A673 (cell line): ENCODE results near the gene GRID1. TPM values are rescaled to one million over a fixed set of nuclear protein-coding genes. Genes with fewer than 3 reads are reported as not detected.

Source experiments
- BruUV-seq: library from RNA; stranded (reverse); fragments of 400-500 nt; replicated peaks from 2 replicates; lab custom pipeline; 2021; lab: Mats Ljungman, UMichigan
- CTCF ChIA-PET: fragments of 300-600 bp; sonication (Branson Sonifier 250); formaldehyde crosslinking; loops from one replicate; lab custom pipeline; 2022; ENCODE audit warnings: antibody characterized with exemption; lab: Charles Lee
- POLR2A ChIA-PET: fragments of 300-600 bp; sonication (Branson Sonifier 250); formaldehyde crosslinking; loops from one replicate; lab custom pipeline; 2022; ENCODE audit warnings: antibody characterized with exemption; ENCODE audit not compliant: low non-redundant PET; lab: Charles Lee
- DNase-seq: peaks from one replicate; pipeline ENCODE4 v3.0.0-alpha.2; 2015; ENCODE audit warnings: low spot score
- H3K27ac ChIP-seq: fragments of 200-600 bp; sonication (generic); 2 replicates; pipeline ENCODE4 v1.5.1; 2016; ENCODE audit warnings: mixed run types, low read depth, mild to moderate bottlenecking, mixed read lengths, antibody characterized with exemption, low read length; ENCODE audit not compliant: poor library complexity, severe bottlenecking
- H3K27me3 ChIP-seq: fragments of 200-600 bp; sonication (generic); replicated peaks from 2 replicates; pipeline ENCODE4 v1.6.1; 2017; ENCODE audit warnings: mixed run types, low read depth, mild to moderate bottlenecking, mixed read lengths, antibody characterized with exemption, low read length; ENCODE audit not compliant: insufficient read depth, poor library complexity
- H3K36me3 ChIP-seq: fragments of 200-600 bp; sonication (generic); 2 replicates; pipeline ENCODE4 v1.6.1; 2016; ENCODE audit warnings: mixed run types, mild to moderate bottlenecking, mixed read lengths, antibody characterized with exemption, low read length; ENCODE audit not compliant: insufficient read depth, poor library complexity, severe bottlenecking
- H3K4me1 ChIP-seq: fragments of 200-600 bp; sonication (generic); 2 replicates; pipeline ENCODE4 v1.6.1; 2017; ENCODE audit warnings: mixed run types, mild to moderate bottlenecking, mixed read lengths, antibody characterized with exemption, low read length; ENCODE audit not compliant: insufficient read depth, poor library complexity, severe bottlenecking
- H3K4me3 ChIP-seq: fragments of 200-600 bp; sonication (generic); 2 replicates; pipeline ENCODE4 v1.5.1; 2016; ENCODE audit warnings: low read depth, mixed run types, mild to moderate bottlenecking, mixed read lengths, low read length; ENCODE audit not compliant: poor library complexity, severe bottlenecking
- H3K9me3 ChIP-seq: fragments of 200-600 bp; sonication (generic); 2 replicates; pipeline ENCODE4 v1.6.1; 2016; ENCODE audit warnings: mixed run types, low read depth, mild to moderate bottlenecking, mixed read lengths, antibody characterized with exemption, low read length; ENCODE audit not compliant: poor library complexity, severe bottlenecking
- EZH2 ChIP-seq: fragments of 200-600 bp; sonication (generic); IDR thresholded peaks from 2 replicates; pipeline ENCODE4 v1.6.1; 2017; ENCODE audit warnings: borderline replicate concordance, low read depth, mild to moderate bottlenecking, mixed read lengths, antibody characterized with exemption, low read length; ENCODE audit not compliant: poor library complexity, severe bottlenecking
- intact Hi-C: fragments of 100-400 bp; cut with micrococcal nuclease; formaldehyde crosslinking; loops from one replicate; pipeline ENCODE4 v1.10.0; 2022; ENCODE audit not compliant: unreplicated experiment
- total RNA-seq: library from RNA; stranded (reverse); gene quantifications from 2 replicates; pipeline ENCODE4 v1.2.3, GENCODE V29; 2021
- TF ChIP-seq, protein P1 (sequence below): fragments of 300-800, 200-600 bp; sonication (generic); conservative IDR thresholded peaks from 2 replicates; pipeline ENCODE4 v1.5.1; 2017; ENCODE audit warnings: low read depth, mild to moderate bottlenecking, antibody characterized with exemption, low read length, moderate library complexity, mixed read lengths

The GRID1 gene
- total RNA-seq, 1 experiment from 2014 or later = not detected

- POLR2A ChIA-PET = no interaction called here
- intact Hi-C loops = no loop called here
Observed at GRCh38 chr10:86164174-86164774, 202.3 kb downstream of the GRID1 start.

DNA sequence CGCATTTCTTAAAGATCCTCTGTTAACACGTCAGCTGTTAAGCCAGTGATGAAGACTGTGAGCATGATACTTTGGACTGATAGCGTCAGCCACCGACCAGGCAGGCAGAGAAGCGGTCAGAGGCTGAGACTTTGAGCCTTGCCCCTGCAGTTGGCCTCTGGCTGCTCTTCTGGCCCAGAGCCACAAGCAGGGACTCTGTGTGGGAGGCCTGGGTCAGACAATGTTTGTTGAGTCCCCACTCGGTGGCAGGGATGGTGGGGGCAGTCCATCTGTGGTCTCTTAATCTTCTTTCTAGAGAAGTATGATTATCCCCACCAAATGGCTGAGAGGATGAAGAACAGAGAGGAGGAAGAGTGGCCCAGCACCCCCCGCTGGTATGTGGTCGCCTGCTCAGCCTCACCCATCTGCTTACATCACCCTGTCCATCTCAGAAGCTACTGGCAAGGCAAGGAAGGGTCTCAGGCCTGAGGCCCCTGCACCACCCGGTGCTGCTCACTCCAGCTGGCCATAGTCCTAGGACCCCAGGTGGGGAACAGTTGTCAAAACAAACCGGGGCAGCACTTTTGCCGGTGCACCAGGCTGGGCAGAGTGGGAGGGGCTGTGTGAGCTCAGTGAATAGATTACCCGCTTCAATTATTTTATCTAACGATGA is 202.9 kb downstream of the GRID1 start:
- ChIA-PET CTCF (no interaction called here), POLR2A (no interaction called here)

More at GRCh38 chr10:86164174-86164774, 202.3 kb downstream of the GRID1 start:
- DNase-seq = no peak
- TF ChIP-seq, protein P1, sequence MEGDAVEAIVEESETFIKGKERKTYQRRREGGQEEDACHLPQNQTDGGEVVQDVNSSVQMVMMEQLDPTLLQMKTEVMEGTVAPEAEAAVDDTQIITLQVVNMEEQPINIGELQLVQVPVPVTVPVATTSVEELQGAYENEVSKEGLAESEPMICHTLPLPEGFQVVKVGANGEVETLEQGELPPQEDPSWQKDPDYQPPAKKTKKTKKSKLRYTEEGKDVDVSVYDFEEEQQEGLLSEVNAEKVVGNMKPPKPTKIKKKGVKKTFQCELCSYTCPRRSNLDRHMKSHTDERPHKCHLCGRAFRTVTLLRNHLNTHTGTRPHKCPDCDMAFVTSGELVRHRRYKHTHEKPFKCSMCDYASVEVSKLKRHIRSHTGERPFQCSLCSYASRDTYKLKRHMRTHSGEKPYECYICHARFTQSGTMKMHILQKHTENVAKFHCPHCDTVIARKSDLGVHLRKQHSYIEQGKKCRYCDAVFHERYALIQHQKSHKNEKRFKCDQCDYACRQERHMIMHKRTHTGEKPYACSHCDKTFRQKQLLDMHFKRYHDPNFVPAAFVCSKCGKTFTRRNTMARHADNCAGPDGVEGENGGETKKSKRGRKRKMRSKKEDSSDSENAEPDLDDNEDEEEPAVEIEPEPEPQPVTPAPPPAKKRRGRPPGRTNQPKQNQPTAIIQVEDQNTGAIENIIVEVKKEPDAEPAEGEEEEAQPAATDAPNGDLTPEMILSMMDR = no peak
- TF ChIP-seq EZH2 = no peak
- no TSS peak for BruUV-seq
- CTCF ChIA-PET = interaction anchor here (0.6 kb wide), 1 partner anchor 416 kb away, joined by 3 read pairs; no protein-coding TSS in a partner anchor
- no peak overlapping the region for H3K27ac ChIP-seq
- H3K4me1 ChIP-seq = no peaks in the 10 kb centered on the region
- H3K4me3 ChIP-seq = no peak overlapping the region
- H3K27me3 ChIP-seq = no peaks in the 10 kb centered on the region
- H3K36me3 ChIP-seq = no peaks in the 10 kb centered on the region
- no peaks in the 10 kb centered on the region for H3K9me3 ChIP-seq

DNA sequence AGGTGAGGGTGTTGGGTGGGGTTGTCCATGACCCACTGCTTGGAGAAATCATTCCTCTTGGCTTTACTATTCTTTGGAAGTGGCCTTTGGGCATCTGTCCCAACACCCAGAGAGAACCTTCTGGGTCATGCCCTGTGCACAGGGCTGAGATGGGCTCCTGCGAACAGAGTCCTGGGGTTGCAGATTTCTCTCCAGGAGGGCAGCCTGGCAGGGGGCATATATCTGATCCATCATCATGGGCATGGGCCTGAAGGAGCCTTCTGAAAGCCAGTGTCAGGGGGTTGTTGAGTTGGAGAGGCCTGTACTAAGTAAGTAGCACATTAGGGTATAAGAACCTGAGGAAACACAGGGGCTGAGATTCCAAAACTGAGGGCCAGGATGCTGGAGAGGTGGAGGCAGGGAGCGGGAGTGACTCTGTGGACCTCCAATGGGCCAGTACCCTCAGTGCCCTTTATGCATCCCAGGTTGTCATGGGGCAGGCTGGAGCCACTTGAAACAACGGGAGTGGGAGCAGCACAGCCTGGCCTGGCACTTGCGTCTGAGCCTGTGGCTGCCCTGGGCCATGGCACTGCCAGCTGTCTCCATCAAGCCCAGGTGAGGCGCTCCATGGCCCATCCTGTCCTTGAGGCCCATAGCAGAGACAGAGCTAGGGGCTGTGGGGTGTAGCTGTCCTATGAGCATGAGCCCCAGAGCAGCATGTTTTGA is 203.7 kb downstream of the GRID1 start:
- CTCF ChIA-PET = no interaction called here
- intact Hi-C loops = no loop called here
- BruUV-seq = no TSS peak

More for the DNA sequence above, 202.9 kb downstream of the GRID1 start:
- no peaks in the 10 kb centered on the region for H3K4me1 ChIP-seq
- intact Hi-C loops = no loop called here
- no peaks in the 10 kb centered on the region for H3K27me3 ChIP-seq
- no TSS peak for BruUV-seq
- TF ChIP-seq, protein P1 = no peak
- no peak for TF ChIP-seq EZH2
- DNase-seq = no peak
- H3K4me3 ChIP-seq = no peak overlapping the region
- no peak overlapping the region for H3K27ac ChIP-seq
- H3K36me3 ChIP-seq = no peaks in the 10 kb centered on the region
- no peaks in the 10 kb centered on the region for H3K9me3 ChIP-seq

More for the DNA sequence above, 203.7 kb downstream of the GRID1 start:
- TF ChIP-seq, protein P1 = no peak
- no peak for TF ChIP-seq EZH2
- H3K4me1 ChIP-seq = no peaks in the 10 kb centered on the region
- no peaks in the 10 kb centered on the region for H3K9me3 ChIP-seq
- POLR2A ChIA-PET = no interaction called here
- H3K27ac ChIP-seq = no peak overlapping the region
- H3K27me3 ChIP-seq = no peaks in the 10 kb centered on the region
- DNase-seq = no peak
- H3K4me3 ChIP-seq = no peak overlapping the region
- no peaks in the 10 kb centered on the region for H3K36me3 ChIP-seq
